Activated CD8-positive, alpha-beta T cell treated with anti-CD3 and anti-CD28 coated beads for 36 hours (primary cell): ENCODE results near the gene PTK7. TPM values are rescaled to one million over a fixed set of nuclear protein-coding genes. Genes with fewer than 3 reads are reported as not detected.

Source experiments
- ATAC-seq: fragments of 200-7000 bp; cut with Tn5 transposase; one replicate; pipeline ENCODE4 v1.10.0; 2021; ENCODE audit warnings: mild to moderate bottlenecking, moderate library complexity
- CTCF ChIA-PET: fragments of 350-600 bp; sonication (Branson Sonifier 250); formaldehyde crosslinking; loops from one replicate; lab custom pipeline; 2021; ENCODE audit warnings: antibody characterized with exemption; lab: Charles Lee
- POLR2A ChIA-PET: fragments of 350-600 bp; sonication (Branson Sonifier 250); formaldehyde crosslinking; loops from one replicate; lab custom pipeline; 2021; ENCODE audit warnings: antibody characterized with exemption; lab: Charles Lee
- DNase-seq: peaks from one replicate; pipeline ENCODE4 v3.0.0-alpha.2; 2020
- H3K27ac Mint-ChIP-seq: one replicate; pipeline ENCODE4 v1.8.0; 2021; ENCODE audit warnings: mild to moderate bottlenecking, mixed read lengths
- H3K27me3 Mint-ChIP-seq: one replicate; pipeline ENCODE4 v1.8.0; 2021; ENCODE audit warnings: mixed read lengths
- H3K36me3 Mint-ChIP-seq: one replicate; pipeline ENCODE4 v1.8.0; 2021; ENCODE audit warnings: low read depth, mixed read lengths
- H3K4me1 Mint-ChIP-seq: one replicate; pipeline ENCODE4 v1.8.0; 2021; ENCODE audit warnings: low read depth, mixed read lengths
- H3K4me3 Mint-ChIP-seq: one replicate; pipeline ENCODE4 v1.8.0; 2021; ENCODE audit warnings: mild to moderate bottlenecking, moderate library complexity, mixed read lengths
- H3K9me3 Mint-ChIP-seq: one replicate; pipeline ENCODE4 v1.8.0; 2021; ENCODE audit warnings: mixed read lengths
- CTCF ChIP-seq: fragments of 200-600 bp; IDR thresholded peaks from one replicate; pipeline ENCODE4 v1.8.0; 2022; ENCODE audit warnings: antibody characterized with exemption, mild to moderate bottlenecking
- intact Hi-C: fragments of 100-400 bp; cut with micrococcal nuclease; formaldehyde crosslinking; loops from one replicate; pipeline ENCODE4 v1.10.0; 2022
- total RNA-seq, 2 experiments: library from RNA; stranded (reverse); gene quantifications; one replicate each; pipeline ENCODE4 v1.2.3, GENCODE V29; 2021

PTK7 gene
- total RNA-seq, 2 experiments from 2014 or later: 3.8 to 4.1 TPM

GRCh38 chr6:43045371-43045930, 30.7 kb upstream of the PTK7 start:
- CTCF ChIA-PET: no interaction called here
- no peak overlapping the region for H3K4me3 Mint-ChIP-seq
- no peak for ATAC-seq

GRCh38 chr6:43047998-43048397, 28.1 kb upstream of the PTK7 start:
- H3K27ac Mint-ChIP-seq: no peak overlapping the region
- intact Hi-C loops: no loop called here
- DNase-seq (no peak), ATAC-seq (no peak)
- ChIA-PET POLR2A (interaction anchor here (0.9 kb wide), 1 partner anchor 16 kb away, joined by 3 read pairs; no protein-coding TSS in a partner anchor), CTCF (interaction anchor here (1.0 to 2.2 kb wide), 3 partner anchors 9 to 96 kb away, joined by 3 to 7 read pairs (median 3); no protein-coding TSS in a partner anchor)
- peaks cover 18% of the 10 kb centered on the region for H3K36me3 Mint-ChIP-seq
- H3K27me3 Mint-ChIP-seq: no peaks in the 10 kb centered on the region
- no peaks in the 10 kb centered on the region for H3K9me3 Mint-ChIP-seq
- peaks cover 20% of the 10 kb centered on the region for H3K4me1 Mint-ChIP-seq
- H3K4me3 Mint-ChIP-seq: no peak overlapping the region
- TF ChIP-seq CTCF: no peak

More at GRCh38 chr6:43045371-43045930, 30.7 kb upstream of the PTK7 start:
- Mint-ChIP-seq H3K36me3 (peaks cover 18% of the 10 kb centered on the region), H3K27ac (no peak overlapping the region), H3K4me1 (peaks cover under 1% of the 10 kb centered on the region), H3K9me3 (no peaks in the 10 kb centered on the region), H3K27me3 (no peaks in the 10 kb centered on the region)
- intact Hi-C loops: no loop called here
- no peak for DNase-seq
- POLR2A ChIA-PET: interaction anchor here (0.6 kb wide), 2 partner anchors 43 to 66 kb away, joined by 3 read pairs; no protein-coding TSS in a partner anchor
- TF ChIP-seq CTCF: no peak

- Mint-ChIP-seq H3K4me1 (peaks cover 28% of the 10 kb centered on the region), H3K9me3 (no peaks in the 10 kb centered on the region), H3K27me3 (no peaks in the 10 kb centered on the region), H3K27ac (peak overlapping the region; percentile 11), H3K4me3 (no peak overlapping the region), H3K36me3 (peaks cover 33% of the 10 kb centered on the region)
- no peak for DNase-seq
- ChIA-PET POLR2A (interaction anchor here (0.9 to 1.8 kb wide), 2 partner anchors 9 to 30 kb away, joined by 3 to 5 read pairs; no protein-coding TSS in a partner anchor), CTCF (interaction anchor here (2.4 kb wide), 1 partner anchor 93 kb away, joined by 11 read pairs; no protein-coding TSS in a partner anchor)
- TF ChIP-seq CTCF: no peak
- ATAC-seq: no peak
- intact Hi-C loops: loop anchor here (10.0 kb wide), 1 partner anchor 146 kb away; no protein-coding TSS in a partner anchor
These were observed 25.1 kb upstream of the PTK7 start for GRCh38 chr6:43050981-43051380.

GRCh38 chr6:43052225-43052841, 23.8 kb upstream of the PTK7 start:
- intact Hi-C loops: loop anchor here (10.0 kb wide), 1 partner anchor 148 kb away; no protein-coding TSS in a partner anchor
- H3K4me3 Mint-ChIP-seq: peak overlapping the region; percentile 93
- no peak for TF ChIP-seq CTCF
- ATAC-seq (no peak), DNase-seq (no peak)
- ChIA-PET CTCF (interaction anchor here (2.4 kb wide), 1 partner anchor 92 kb away, joined by 11 read pairs; no protein-coding TSS in a partner anchor), POLR2A (interaction anchor here (1.1 to 1.8 kb wide), 3 partner anchors 10 to 169 kb away, joined by 3 to 5 read pairs (median 3); no protein-coding TSS in a partner anchor)
- H3K9me3 Mint-ChIP-seq: no peaks in the 10 kb centered on the region
- H3K4me1 Mint-ChIP-seq: peaks cover 32% of the 10 kb centered on the region
- peak overlapping the region; percentile 96 for H3K27ac Mint-ChIP-seq
- H3K36me3 Mint-ChIP-seq: peaks cover 32% of the 10 kb centered on the region
- no peaks in the 10 kb centered on the region for H3K27me3 Mint-ChIP-seq
